Central memory CD8-positive, alpha-beta T cell (primary cell): Measurements from ENCODE around the gene THADA.
A peak's percentile ranks its signal among the peaks of the same experiment; 100 is the strongest.

ENCODE experiments used
- ATAC-seq: fragments of 150-1000 bp; cut with Tn5 transposase; replicated peaks from 2 replicates; pipeline ENCODE4 v1.10.0; 2022; ENCODE audit warnings: mild to moderate bottlenecking, moderate FRiP score, moderate number of reproducible peaks; ENCODE audit not compliant: poor library complexity, severe bottlenecking; ENCODE audit errors: extremely low read depth
- DNase-seq, 2 donors: peaks; one replicate each; pipeline ENCODE4 v3.0.0; 2021; ENCODE audit warnings: low spot score in 2 of 2
- H3K27ac Mint-ChIP-seq: one replicate; pipeline ENCODE4 v1.8.0; 2022; ENCODE audit warnings: low read depth, mild to moderate bottlenecking, moderate library complexity, mixed read lengths
- H3K27me3 Mint-ChIP-seq: one replicate; pipeline ENCODE4 v1.8.0; 2022; ENCODE audit warnings: mixed read lengths
- H3K36me3 Mint-ChIP-seq: one replicate; pipeline ENCODE4 v1.8.0; 2022; ENCODE audit warnings: mild to moderate bottlenecking, moderate library complexity, mixed read lengths; ENCODE audit not compliant: insufficient read depth
- H3K4me1 Mint-ChIP-seq: one replicate; pipeline ENCODE4 v1.8.0; 2022; ENCODE audit warnings: mixed read lengths
- H3K4me3 Mint-ChIP-seq: one replicate; pipeline ENCODE4 v1.8.0; 2022; ENCODE audit warnings: mild to moderate bottlenecking, moderate library complexity, mixed read lengths
- H3K9me3 Mint-ChIP-seq: one replicate; pipeline ENCODE4 v1.8.0; 2022; ENCODE audit warnings: mixed read lengths

THADA gene

DNA sequence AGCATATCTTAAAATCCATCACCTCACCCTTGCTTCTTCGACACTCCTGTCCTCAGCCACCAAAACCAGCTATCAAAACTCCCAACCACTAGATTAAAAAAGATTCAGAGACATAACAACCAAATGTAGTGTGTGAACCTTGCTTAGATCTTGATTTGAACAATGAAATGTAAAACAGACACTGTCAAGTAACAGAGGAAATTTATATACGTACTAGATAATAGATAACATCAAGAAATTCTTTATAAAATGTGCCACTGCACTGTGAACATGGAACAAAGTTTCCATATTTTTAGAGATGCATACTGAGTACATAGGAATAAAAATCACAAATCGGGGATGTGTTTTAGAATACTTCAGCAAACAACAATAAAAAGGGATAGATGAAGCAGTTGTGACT lies 86.0 kb downstream of the THADA start:
- no peaks in the 10 kb centered on the region for H3K27me3 Mint-ChIP-seq
- peaks cover 17% of the 10 kb centered on the region for H3K4me1 Mint-ChIP-seq
- peak; percentile 32 for ATAC-seq
- no peak for DNase-seq
- no peak overlapping the region for H3K4me3 Mint-ChIP-seq
- peak overlapping the region; percentile 33 for H3K27ac Mint-ChIP-seq
- H3K9me3 Mint-ChIP-seq = no peaks in the 10 kb centered on the region
- H3K36me3 Mint-ChIP-seq = peaks cover 8% of the 10 kb centered on the region

DNA sequence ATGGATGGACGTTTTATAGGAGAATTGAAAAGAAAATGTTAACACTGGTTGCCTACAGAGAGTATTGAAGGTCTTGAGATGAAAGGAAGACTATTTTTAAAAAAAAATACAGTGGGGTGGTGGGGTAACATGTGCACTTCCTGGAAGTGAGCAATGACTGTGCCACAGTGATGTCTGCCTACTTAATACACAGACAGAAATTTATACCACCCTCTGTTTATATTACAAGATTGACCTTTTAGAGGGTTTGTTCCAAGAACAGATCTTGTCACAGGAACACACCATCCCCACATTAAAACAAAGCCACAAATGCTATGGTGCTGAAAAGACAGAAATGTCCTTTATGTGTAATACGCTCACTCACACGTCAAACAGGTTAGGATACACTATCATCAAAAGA lies 87.6 kb downstream of the THADA start:
- ATAC-seq (peak; percentile 56), DNase-seq (no peak)
- H3K4me3 Mint-ChIP-seq = no peak overlapping the region
- H3K36me3 Mint-ChIP-seq = peaks cover 8% of the 10 kb centered on the region
- H3K9me3 Mint-ChIP-seq = no peaks in the 10 kb centered on the region
- H3K27me3 Mint-ChIP-seq = no peaks in the 10 kb centered on the region
- peak overlapping the region; percentile 29 for H3K27ac Mint-ChIP-seq
- peaks cover 17% of the 10 kb centered on the region for H3K4me1 Mint-ChIP-seq

DNA sequence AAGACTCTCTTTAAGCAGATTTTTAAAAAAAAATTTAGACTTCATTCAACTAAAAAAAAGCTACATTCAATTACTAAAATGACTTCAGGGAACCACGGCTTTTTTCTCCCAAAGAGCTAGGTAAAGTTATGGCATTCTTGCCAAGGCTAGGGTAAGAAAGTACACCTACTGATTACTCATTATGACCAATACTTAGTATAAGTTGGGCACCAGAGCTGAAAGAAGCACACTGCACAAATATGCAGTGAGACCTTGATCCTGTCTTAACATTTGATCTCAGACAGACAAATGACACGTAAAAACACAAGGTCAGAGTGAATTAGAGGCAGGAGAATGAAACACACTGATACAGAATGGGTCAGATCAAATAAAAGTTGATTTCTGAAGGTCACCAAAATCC lies 88.7 kb downstream of the THADA start:
- H3K4me1 Mint-ChIP-seq = peaks cover 17% of the 10 kb centered on the region
- no peaks in the 10 kb centered on the region for H3K27me3 Mint-ChIP-seq
- ATAC-seq = no peak
- no peaks in the 10 kb centered on the region for H3K9me3 Mint-ChIP-seq
- DNase-seq = no peak
- H3K36me3 Mint-ChIP-seq = peaks cover 5% of the 10 kb centered on the region
- H3K4me3 Mint-ChIP-seq = no peak overlapping the region
- H3K27ac Mint-ChIP-seq = peak overlapping the region; percentile 29

DNA sequence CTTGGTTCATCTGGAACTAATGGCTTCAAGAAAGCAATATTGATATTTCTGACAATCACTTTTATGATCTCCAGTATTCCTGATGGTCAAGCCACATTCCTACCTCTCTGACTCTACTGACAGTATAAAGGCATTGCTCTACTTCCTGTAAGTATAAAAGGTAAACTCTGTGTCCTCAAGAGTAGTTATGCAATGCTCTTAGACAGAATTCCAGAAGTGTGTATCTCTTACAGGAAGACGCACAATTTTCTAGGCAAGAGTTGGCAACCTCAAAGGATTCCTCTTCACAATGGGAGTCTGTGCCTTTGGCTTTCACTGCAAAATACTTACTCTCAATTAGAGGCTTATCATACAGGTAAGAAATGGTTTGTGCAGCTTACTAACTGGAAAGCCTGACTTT lies 100.1 kb downstream of the THADA start:
- DNase-seq (no peak), ATAC-seq (no peak)
- Mint-ChIP-seq H3K36me3 (peaks cover 15% of the 10 kb centered on the region), H3K9me3 (no peaks in the 10 kb centered on the region), H3K4me3 (no peak overlapping the region), H3K27ac (no peak overlapping the region), H3K4me1 (no peaks in the 10 kb centered on the region), H3K27me3 (no peaks in the 10 kb centered on the region)

DNA sequence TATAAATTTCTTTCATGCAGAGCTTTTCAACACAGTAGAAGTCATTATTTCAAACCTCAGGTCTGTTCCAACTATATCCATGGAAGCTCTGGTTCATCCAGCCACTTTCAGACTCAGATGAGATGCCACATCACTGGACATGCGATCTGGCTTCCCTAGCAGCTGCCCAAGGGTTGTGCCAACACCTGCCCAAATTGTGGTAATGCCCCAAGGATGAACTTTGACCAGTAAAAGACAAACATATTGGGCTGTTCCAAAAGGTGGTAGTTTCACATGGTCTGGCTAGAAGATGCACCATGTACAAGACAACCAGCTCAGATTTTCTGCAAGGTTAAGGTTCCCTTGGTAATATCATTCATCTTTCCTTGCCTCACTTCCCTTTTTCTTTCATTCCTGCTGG lies 101.9 kb downstream of the THADA start:
- no peak overlapping the region for H3K27ac Mint-ChIP-seq
- DNase-seq (no peak), ATAC-seq (no peak)
- H3K9me3 Mint-ChIP-seq = no peaks in the 10 kb centered on the region
- no peaks in the 10 kb centered on the region for H3K27me3 Mint-ChIP-seq
- H3K4me3 Mint-ChIP-seq = no peak overlapping the region
- H3K4me1 Mint-ChIP-seq = no peaks in the 10 kb centered on the region
- peaks cover 15% of the 10 kb centered on the region for H3K36me3 Mint-ChIP-seq

DNA sequence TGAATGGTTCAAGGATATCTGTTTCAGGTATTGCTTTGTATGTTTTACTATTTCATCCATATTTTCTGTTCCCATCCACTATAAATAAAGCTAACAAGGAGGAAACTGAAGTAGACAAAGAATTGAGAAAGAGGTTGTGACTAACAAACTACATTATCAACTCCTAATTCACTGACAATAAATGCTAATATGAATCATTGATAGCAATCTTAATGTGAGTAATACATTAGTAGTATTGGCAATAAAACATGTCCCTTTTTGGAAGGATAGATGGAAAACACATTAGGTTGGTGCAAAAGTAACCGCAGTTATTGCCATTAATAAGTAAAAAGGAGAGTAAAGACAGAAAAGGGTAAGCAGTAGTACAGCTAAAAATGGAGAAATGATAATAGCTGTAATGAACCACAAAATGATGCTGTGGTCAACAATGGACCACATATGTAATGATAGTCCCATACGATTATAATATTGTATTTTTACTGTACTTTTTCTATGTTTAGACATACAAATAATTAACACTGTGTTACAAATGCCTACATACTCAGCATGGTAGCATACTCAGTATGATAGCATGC lies 104.7 kb downstream of the THADA start:
- ATAC-seq (no peak), DNase-seq (no peak)
- no peaks in the 10 kb centered on the region for H3K27me3 Mint-ChIP-seq
- no peak overlapping the region for H3K4me3 Mint-ChIP-seq
- no peak overlapping the region for H3K27ac Mint-ChIP-seq
- peaks cover 5% of the 10 kb centered on the region for H3K4me1 Mint-ChIP-seq
- peaks cover 3% of the 10 kb centered on the region for H3K36me3 Mint-ChIP-seq
- H3K9me3 Mint-ChIP-seq = no peaks in the 10 kb centered on the region

DNA sequence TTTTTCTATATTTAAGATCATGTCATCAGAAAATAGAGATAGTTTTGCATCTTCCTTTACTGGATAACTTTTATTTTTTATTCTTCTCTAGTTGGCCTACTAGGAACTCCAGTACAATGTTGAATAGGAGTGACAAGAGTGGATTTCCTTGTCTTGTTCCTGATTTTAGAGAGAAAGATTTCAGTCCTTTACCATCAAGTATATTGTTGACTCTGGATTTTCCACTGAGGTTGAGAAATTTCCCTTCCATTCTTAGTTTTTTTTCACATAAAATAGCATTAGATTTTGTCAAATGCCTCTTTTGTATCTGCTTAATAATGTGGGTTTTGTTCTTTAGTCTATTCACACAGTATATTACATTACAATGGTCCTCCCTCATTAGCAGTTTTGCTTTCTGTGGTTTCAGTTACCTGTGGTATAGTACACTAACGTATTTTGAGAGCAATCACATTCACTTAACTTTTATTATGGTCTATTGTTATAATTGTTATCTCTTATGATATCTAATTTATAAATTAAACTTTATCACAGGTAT lies 105.5 kb downstream of the THADA start:
- peaks cover 5% of the 10 kb centered on the region for H3K4me1 Mint-ChIP-seq
- H3K27ac Mint-ChIP-seq = no peak overlapping the region
- DNase-seq (no peak), ATAC-seq (no peak)
- H3K9me3 Mint-ChIP-seq = no peaks in the 10 kb centered on the region
- H3K27me3 Mint-ChIP-seq = no peaks in the 10 kb centered on the region
- no peaks in the 10 kb centered on the region for H3K36me3 Mint-ChIP-seq
- no peak overlapping the region for H3K4me3 Mint-ChIP-seq

DNA sequence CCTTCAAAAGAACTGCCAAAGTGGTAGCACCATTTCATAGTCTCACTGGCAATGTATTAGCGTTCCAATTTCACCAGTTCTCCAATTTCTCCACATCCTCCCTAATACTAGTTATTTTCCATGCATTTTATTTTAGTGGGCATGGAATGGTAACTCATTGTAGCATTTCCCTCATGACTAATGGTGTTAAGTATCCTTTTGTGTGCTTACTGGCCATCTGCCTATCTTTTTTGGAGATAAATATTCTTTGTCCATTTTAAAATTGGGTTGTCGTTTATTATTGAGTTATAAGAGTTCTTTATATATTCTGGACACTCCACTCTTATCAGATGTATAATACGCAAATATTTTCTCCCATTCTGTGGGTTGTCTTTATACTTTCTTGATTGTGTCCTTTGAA lies 107.1 kb downstream of the THADA start:
- Mint-ChIP-seq H3K27me3 (no peaks in the 10 kb centered on the region), H3K36me3 (no peaks in the 10 kb centered on the region), H3K27ac (no peak overlapping the region), H3K9me3 (no peaks in the 10 kb centered on the region), H3K4me1 (peaks cover 5% of the 10 kb centered on the region), H3K4me3 (no peak overlapping the region)
- DNase-seq (no peak), ATAC-seq (no peak)

DNA sequence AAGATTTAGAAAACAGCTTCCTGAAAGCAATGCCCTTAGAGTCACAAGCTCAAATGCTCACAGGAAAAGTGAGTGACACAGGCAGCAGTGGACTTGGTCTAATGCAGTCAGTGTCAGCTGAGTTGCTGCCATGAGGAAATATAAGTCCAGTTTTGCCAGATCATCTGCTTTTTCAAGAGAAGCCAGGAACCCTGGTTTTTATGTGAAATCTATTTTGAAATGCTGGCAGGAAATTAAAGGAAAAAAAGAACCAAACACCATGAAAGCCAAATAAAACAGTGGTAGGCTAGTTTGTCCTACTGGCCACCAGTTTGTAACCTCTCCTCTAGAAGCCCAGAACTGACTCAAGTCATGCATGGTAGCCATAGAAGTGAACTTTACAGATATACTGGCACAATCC lies 109.2 kb downstream of the THADA start:
- Mint-ChIP-seq H3K36me3 (no peaks in the 10 kb centered on the region), H3K4me3 (no peak overlapping the region), H3K27ac (peak overlapping the region; percentile 58), H3K9me3 (no peaks in the 10 kb centered on the region), H3K27me3 (no peaks in the 10 kb centered on the region), H3K4me1 (peaks cover 14% of the 10 kb centered on the region)
- DNase-seq = no peak
- ATAC-seq = no peak

DNA sequence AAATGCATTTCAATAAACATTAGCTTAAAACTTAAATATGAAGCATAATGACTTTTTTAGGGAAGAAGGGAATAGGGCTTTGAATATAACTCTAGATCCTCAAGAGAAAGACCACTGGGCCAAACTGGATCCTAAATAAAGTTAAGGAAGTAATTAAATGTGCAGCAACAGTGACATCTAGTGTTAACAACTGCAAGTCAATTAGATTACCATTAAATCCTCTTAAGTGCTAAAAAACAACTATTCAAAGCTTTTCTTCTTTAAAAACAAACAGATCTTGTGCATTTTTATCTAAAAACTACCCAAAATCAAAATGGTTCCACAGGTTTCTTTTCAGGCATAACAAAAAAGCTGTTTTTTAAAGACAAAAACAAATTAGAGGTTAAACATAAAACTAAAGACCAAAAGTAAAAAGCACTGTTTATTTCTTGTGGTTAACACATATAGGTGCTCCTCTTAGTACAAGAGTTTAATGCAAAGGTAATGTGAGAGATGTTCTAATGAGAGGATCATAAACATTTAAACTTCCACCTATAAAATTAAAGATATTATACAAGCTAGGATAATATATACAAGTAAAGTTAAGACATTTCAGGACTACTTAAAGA lies 111.4 kb downstream of the THADA start:
- H3K36me3 Mint-ChIP-seq = no peaks in the 10 kb centered on the region
- H3K4me1 Mint-ChIP-seq = peaks cover 14% of the 10 kb centered on the region
- H3K27ac Mint-ChIP-seq = no peak overlapping the region
- H3K4me3 Mint-ChIP-seq = no peak overlapping the region
- DNase-seq = no peak
- H3K9me3 Mint-ChIP-seq = no peaks in the 10 kb centered on the region
- ATAC-seq = no peak
- H3K27me3 Mint-ChIP-seq = no peaks in the 10 kb centered on the region

DNA sequence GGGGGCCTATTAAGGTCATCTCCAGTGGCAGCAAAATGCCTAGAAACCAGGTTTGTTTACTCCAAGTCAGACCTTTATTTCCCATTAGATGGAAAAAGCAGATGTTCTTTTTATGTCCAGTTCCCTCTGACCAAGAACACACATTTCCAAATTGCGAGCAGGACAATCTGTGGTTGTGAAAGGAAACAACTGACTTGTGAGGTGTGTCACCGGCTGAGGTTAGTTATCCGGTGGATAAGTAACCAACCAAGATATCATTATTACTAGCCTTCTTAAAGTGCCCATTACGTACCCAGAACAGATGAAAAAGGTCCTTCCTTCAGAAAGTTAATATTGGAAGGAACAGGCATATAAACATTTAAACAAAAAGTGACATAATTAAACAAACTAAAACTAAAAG lies 112.9 kb downstream of the THADA start:
- Mint-ChIP-seq H3K4me3 (no peak overlapping the region), H3K27me3 (no peaks in the 10 kb centered on the region), H3K27ac (peak overlapping the region; percentile 29)

DNA sequence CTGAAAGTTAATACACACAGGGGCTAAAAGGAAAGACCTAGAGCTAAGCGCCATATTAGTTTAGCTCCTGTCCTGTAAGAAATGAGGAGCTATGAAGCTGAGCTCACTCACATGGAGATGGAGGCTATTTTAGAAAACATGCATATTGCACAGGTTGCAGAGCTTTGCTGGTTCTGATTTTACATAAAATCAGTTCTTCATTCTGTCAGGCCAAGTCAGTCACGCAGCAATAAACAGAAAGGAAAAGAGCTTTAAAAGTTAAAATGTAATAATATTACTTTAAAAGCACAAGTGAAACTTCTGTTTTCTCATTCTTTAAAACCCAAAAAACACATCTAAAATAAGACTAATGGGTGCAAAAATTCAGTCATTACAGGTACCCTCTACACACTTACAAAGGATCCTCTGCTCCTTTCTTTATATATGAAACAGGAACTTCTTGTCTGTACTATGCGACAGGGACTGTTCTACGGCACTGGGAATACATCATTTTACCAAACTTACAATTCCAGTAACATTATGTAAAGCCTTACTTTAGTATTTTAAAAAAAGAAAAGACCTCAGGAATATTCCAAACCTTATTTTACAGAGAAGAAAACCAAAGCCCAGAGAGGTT lies 113.8 kb downstream of the THADA start:
- ATAC-seq = no peak
- H3K9me3 Mint-ChIP-seq = no peaks in the 10 kb centered on the region

More for the DNA sequence above, 112.9 kb downstream of the THADA start:
- Mint-ChIP-seq H3K9me3 (no peaks in the 10 kb centered on the region), H3K36me3 (no peaks in the 10 kb centered on the region), H3K4me1 (peaks cover 14% of the 10 kb centered on the region)
- ATAC-seq (no peak), DNase-seq (no peak)

DNA sequence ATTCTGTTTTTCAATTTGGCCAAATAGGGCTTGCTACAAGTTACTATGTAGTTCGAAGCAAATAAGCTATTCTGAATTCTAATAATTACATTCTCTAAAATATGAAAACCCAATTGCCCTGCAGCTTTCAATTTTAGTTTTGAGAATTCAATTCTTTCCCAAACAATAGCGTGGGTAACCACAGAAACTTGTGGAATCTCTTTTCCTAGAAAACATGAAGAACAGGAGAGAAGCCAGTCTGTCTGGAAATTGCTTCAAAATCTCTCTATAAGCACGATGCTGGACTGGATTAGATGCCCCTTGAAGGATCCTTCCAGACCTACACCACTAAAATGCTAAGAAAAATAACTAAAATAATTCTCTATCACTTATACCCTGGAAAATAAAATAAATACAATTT lies 115.0 kb downstream of the THADA start:
- Mint-ChIP-seq H3K4me3 (no peak overlapping the region), H3K9me3 (no peaks in the 10 kb centered on the region), H3K27ac (no peak overlapping the region), H3K4me1 (peaks cover 9% of the 10 kb centered on the region), H3K36me3 (no peaks in the 10 kb centered on the region), H3K27me3 (no peaks in the 10 kb centered on the region)
- DNase-seq = no peak
- ATAC-seq = no peak

More for the DNA sequence above, 113.8 kb downstream of the THADA start:
- H3K27ac Mint-ChIP-seq = peak overlapping the region; percentile 29
- no peaks in the 10 kb centered on the region for H3K27me3 Mint-ChIP-seq
- H3K36me3 Mint-ChIP-seq = no peaks in the 10 kb centered on the region
- no peak overlapping the region for H3K4me3 Mint-ChIP-seq
- H3K4me1 Mint-ChIP-seq = peaks cover 12% of the 10 kb centered on the region
- no peak for DNase-seq
